T47D (cell line): ENCODE results near the gene TAGLN.

Source experiments
- DNase-seq, 2 experiments: peaks; one replicate each; pipeline versions ENCODE4 v3.0.0 to v3.0.0-alpha.2; 2011 to 2012; ENCODE audit warnings: low read depth in 1 of 2, low spot score in 1 of 2
- JUND ChIP-seq: IDR thresholded peaks from 2 replicates; pipeline ENCODE4 v1.6.1; 2012; ENCODE audit warnings: low read depth
- in situ Hi-C: cut with HindIII; loops from 2 replicates; pipeline ENCODE4 v1.10.0; 2016; ENCODE audit warnings: low sequenced_read_pairs, low pct_unique_long_range_greater_than_20kb

TAGLN gene

GRCh38 chr11:117193130-117194020, 5.8 kb upstream of the TAGLN start:
- DNase-seq, result no peak
- in situ Hi-C loops, result no loop called here
- TF ChIP-seq JUND, result no peak

GRCh38 chr11:117194267-117194666, 4.9 kb upstream of the TAGLN start:
- in situ Hi-C loops, result no loop called here
- TF ChIP-seq JUND, result no peak
- no peak for DNase-seq

GRCh38 chr11:117195258-117195657, 3.9 kb upstream of the TAGLN start:
- no peak for DNase-seq
- in situ Hi-C loops, result no loop called here
- TF ChIP-seq JUND, result no peak

- DNase-seq, result no peak
- in situ Hi-C loops, result no loop called here
These were observed 3.4 kb upstream of the TAGLN start for GRCh38 chr11:117195761-117196160.

GRCh38 chr11:117197006-117197405, 2.2 kb upstream of the TAGLN start:
- in situ Hi-C loops, result no loop called here
- TF ChIP-seq JUND, result no peak
- no peak for DNase-seq

More at GRCh38 chr11:117195761-117196160, 3.4 kb upstream of the TAGLN start:
- TF ChIP-seq JUND, result no peak

GRCh38 chr11:117197516-117198456, 1.4 kb upstream of the TAGLN start:
- in situ Hi-C loops, result no loop called here
- DNase-seq, result peak in 1 of 2 experiments; percentile 90
- no peak for TF ChIP-seq JUND

GRCh38 chr11:117198613-117199012, 557 bp upstream of the TAGLN start:
- DNase-seq, result no peak
- in situ Hi-C loops, result no loop called here
- no peak for TF ChIP-seq JUND

GRCh38 chr11:117199916-117200812, 994 bp downstream of the TAGLN start:
- no peak for DNase-seq
- in situ Hi-C loops, result no loop called here
- TF ChIP-seq JUND, result no peak

GRCh38 chr11:117200813-117201657, 1.9 kb downstream of the TAGLN start:
- in situ Hi-C loops, result no loop called here
- TF ChIP-seq JUND, result no peak
- no peak for DNase-seq

- in situ Hi-C loops, result no loop called here
- DNase-seq, result no peak
- no peak for TF ChIP-seq JUND
These were observed 2.6 kb downstream of the TAGLN start for GRCh38 chr11:117201658-117202305.

GRCh38 chr11:117202386-117203068, 3.4 kb downstream of the TAGLN start:
- no peak for DNase-seq
- in situ Hi-C loops, result no loop called here
- TF ChIP-seq JUND, result no peak
